Erythroblast (primary cell): Measurements from ENCODE around the gene HOXA4.

Experiments used
- GATA1 ChIP-seq: IDR thresholded peaks from 2 replicates; pipeline ENCODE4 v1.6.1; 2011; ENCODE audit warnings: low read depth, mild to moderate bottlenecking, control low read depth, low read length, moderate library complexity
- POLR2A ChIP-seq: IDR thresholded peaks from 2 replicates; pipeline ENCODE4 v1.6.1; 2011; ENCODE audit warnings: mild to moderate bottlenecking, low read length

GRCh38 chr7:27078616-27079233 is 51.8 kb downstream of the HOXA4 start:
- TF ChIP-seq POLR2A (no peak), GATA1 (no peak)
